HepG2 (cell line): Measurements from ENCODE around the gene PRSS22. TPM values are rescaled to one million over a fixed set of nuclear protein-coding genes. Genes with fewer than 3 reads are reported as not detected.

Experiments
- ARNTL ChIP-seq: sonication (generic); formaldehyde crosslinking; IDR thresholded peaks from 2 replicates; pipeline ENCODE4 v1.4.0; 2020; ENCODE audit warnings: mild to moderate bottlenecking, missing genetic modification reagents
- GTF2F1 ChIP-seq: fragments of 150-350 bp; IDR thresholded peaks from 2 replicates; pipeline ENCODE4 v1.6.1; 2014; ENCODE audit warnings: low read length
- HDAC2 ChIP-seq: sonication (generic); formaldehyde crosslinking; IDR thresholded peaks from 2 replicates; pipeline ENCODE4 v1.4.0; 2020; ENCODE audit warnings: missing genetic modification reagents
- HNF4A ChIP-seq: sonication (generic); formaldehyde crosslinking; IDR thresholded peaks from 2 replicates; pipeline ENCODE4 v1.4.0; 2020; ENCODE audit warnings: missing genetic modification reagents
- HOXD1 ChIP-seq: sonication (generic); formaldehyde crosslinking; IDR thresholded peaks from 2 replicates; pipeline ENCODE4 v1.5.0; 2020; ENCODE audit warnings: missing genetic modification reagents
- JARID2 ChIP-seq: sonication (generic); formaldehyde crosslinking; IDR thresholded peaks from 2 replicates; pipeline ENCODE4 v1.8.1; 2023; ENCODE audit warnings: missing genetic modification reagents, inconsistent platforms; ENCODE audit not compliant: insufficient replicate concordance
- KAT8 ChIP-seq: IDR thresholded peaks from 2 replicates; pipeline ENCODE4 v1.6.1; 2016; ENCODE audit warnings: missing genetic modification reagents, missing compliant biosample characterization
- MTF1 ChIP-seq: sonication (generic); formaldehyde crosslinking; IDR thresholded peaks from 2 replicates; pipeline ENCODE4 v1.5.0; 2020; ENCODE audit warnings: missing genetic modification reagents
- REL ChIP-seq: sonication (generic); formaldehyde crosslinking; conservative IDR thresholded peaks from 2 replicates; pipeline ENCODE4 v1.8.0; 2022; ENCODE audit warnings: mild to moderate bottlenecking, missing genetic modification reagents, moderate library complexity
- SATB2 ChIP-seq: sonication (generic); formaldehyde crosslinking; IDR thresholded peaks from 2 replicates; pipeline ENCODE4 v1.5.0; 2020; ENCODE audit warnings: missing genetic modification reagents
- SETDB1 ChIP-seq: sonication (generic); formaldehyde crosslinking; IDR thresholded peaks from 2 replicates; pipeline ENCODE4 v1.5.1; 2020; ENCODE audit warnings: missing genetic modification reagents, mild to moderate bottlenecking, borderline replicate concordance
- SMC3 ChIP-seq: IDR thresholded peaks from 2 replicates; pipeline ENCODE4 v1.6.1; 2011; ENCODE audit warnings: low read length, improper control_type of control experiment
- TRAFD1 ChIP-seq: sonication (generic); formaldehyde crosslinking; IDR thresholded peaks from 2 replicates; pipeline ENCODE4 v1.5.1; 2020; ENCODE audit warnings: missing genetic modification reagents, mild to moderate bottlenecking, borderline replicate concordance
- ZMAT3 ChIP-seq: sonication (generic); formaldehyde crosslinking; conservative IDR thresholded peaks from 2 replicates; pipeline ENCODE4 v1.7.0; 2021; ENCODE audit warnings: missing genetic modification reagents
- ZNF101 ChIP-seq: sonication (generic); formaldehyde crosslinking; IDR thresholded peaks from 2 replicates; pipeline ENCODE4 v1.4.0; 2020; ENCODE audit warnings: mild to moderate bottlenecking, low read depth, missing genetic modification reagents, borderline replicate concordance
- ZNF333 ChIP-seq: sonication (generic); formaldehyde crosslinking; IDR thresholded peaks from 2 replicates; pipeline ENCODE4 v1.4.0; 2020; ENCODE audit warnings: mild to moderate bottlenecking, missing genetic modification reagents, borderline replicate concordance
- ZNF572 ChIP-seq: sonication (generic); formaldehyde crosslinking; IDR thresholded peaks from 2 replicates; pipeline ENCODE4 v1.5.1; 2020; ENCODE audit warnings: mild to moderate bottlenecking, missing genetic modification reagents
- ZNF574 ChIP-seq: sonication (generic); formaldehyde crosslinking; IDR thresholded peaks from 2 replicates; pipeline ENCODE4 v1.4.0; 2020; ENCODE audit warnings: missing genetic modification reagents
- ZNF775 ChIP-seq: sonication (generic); formaldehyde crosslinking; IDR thresholded peaks from 2 replicates; pipeline ENCODE4 v1.4.0; 2020; ENCODE audit warnings: missing genetic modification reagents, mild to moderate bottlenecking, moderate library complexity, borderline replicate concordance
- polyA plus RNA-seq, 8 experiments: library from polyadenylated mRNA; depleted of rRNA in 3 of 8; stranded (reverse) in 7 of 8; unstranded in 1 of 8; fragments of >200 nt; fragmentation: Illumina TruSeq in 4 of 8; extraction: Trizol in 4 of 8; gene quantifications; 2 replicates each; pipeline versions ENCODE4 v1.2.1 to v1.2.3, GENCODE V29; 2011 to 2016; ENCODE audit warnings: low read depth in 4 of 8, missing spikeins in 1 of 8, mixed read lengths in 1 of 8; ENCODE audit not compliant: insufficient read depth in 1 of 8
- total RNA-seq, 5 experiments: library from RNA; depleted of rRNA; stranded (reverse); fragments of >200 nt; fragmentation: Illumina TruSeq; extraction: Trizol; gene quantifications; 2 replicates each; pipeline ENCODE4 v1.2.3, GENCODE V29; 2016; ENCODE audit warnings: low read depth in 1 of 5
- TF ChIP-seq, protein P1 (sequence below): sonication (generic); formaldehyde crosslinking; IDR thresholded peaks from 2 replicates; pipeline ENCODE4 v1.4.0; 2020; ENCODE audit warnings: missing genetic modification reagents, mild to moderate bottlenecking, borderline replicate concordance
- TF ChIP-seq, protein P2 (sequence below): sonication (generic); formaldehyde crosslinking; IDR thresholded peaks from 2 replicates; pipeline ENCODE4 v1.4.0; 2020; ENCODE audit warnings: mild to moderate bottlenecking, missing genetic modification reagents
- TF ChIP-seq, protein P3 (sequence below): IDR thresholded peaks from 2 replicates; pipeline ENCODE4 v1.6.1; 2012; ENCODE audit warnings: inconsistent platforms

PRSS22 gene
- total and polyA plus RNA-seq, 2 of the 13 experiments (the other 11 are each of a cell fraction or from before 2014, with no cell fraction given), result 0.24 to 0.32 TPM

DNA sequence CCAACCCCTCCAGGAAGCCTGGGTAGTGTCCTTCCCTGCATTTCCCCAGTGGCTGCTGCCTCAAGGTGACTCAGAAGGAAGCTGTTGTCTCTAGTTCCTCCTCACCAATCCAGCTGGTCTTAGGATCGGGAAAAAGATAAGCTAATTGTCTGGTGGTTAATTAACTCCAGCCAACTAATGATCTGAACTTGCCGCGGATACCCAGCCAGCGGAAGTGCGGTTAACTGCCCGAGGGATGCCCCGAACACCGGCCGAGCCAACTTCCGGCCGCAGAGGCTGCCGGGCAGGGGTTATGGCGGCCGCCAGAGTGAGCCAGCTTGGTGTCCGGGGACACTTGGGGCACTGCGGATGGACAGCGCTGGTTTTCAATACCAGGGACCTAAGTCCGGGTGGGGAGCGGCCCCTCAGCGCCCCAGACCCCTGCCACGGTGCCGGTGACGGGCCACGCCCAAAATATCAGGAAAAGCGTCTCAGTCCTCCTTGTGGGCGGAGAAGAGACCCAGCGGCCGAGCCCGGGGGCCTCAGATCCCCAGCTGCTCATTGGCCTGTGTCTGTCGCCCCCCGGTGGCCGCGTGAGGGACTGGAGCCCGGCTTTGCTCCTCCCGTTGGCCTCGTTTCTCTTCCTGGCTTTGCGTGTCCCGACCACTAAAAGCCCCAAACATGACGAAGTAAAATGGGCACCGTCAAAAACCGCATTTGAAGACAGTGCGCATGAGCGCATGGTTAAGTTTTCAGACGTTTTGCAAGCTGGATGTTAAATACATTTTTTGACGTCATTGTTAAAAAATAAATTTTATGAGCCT is 10.2 kb upstream of the PRSS22 start (continued):
- peak; percentile 95 for TF ChIP-seq ZNF574 (CRISPR knock-in tag)
- TF ChIP-seq REL, result no peak
- TF ChIP-seq TRAFD1, result no peak; the same call in 1 of the 2 replicates
- TF ChIP-seq ZMAT3, result peak; percentile 75; the same call in 1 of the 2 replicates
- no peak for TF ChIP-seq HOXD1
- TF ChIP-seq, protein P1, sequence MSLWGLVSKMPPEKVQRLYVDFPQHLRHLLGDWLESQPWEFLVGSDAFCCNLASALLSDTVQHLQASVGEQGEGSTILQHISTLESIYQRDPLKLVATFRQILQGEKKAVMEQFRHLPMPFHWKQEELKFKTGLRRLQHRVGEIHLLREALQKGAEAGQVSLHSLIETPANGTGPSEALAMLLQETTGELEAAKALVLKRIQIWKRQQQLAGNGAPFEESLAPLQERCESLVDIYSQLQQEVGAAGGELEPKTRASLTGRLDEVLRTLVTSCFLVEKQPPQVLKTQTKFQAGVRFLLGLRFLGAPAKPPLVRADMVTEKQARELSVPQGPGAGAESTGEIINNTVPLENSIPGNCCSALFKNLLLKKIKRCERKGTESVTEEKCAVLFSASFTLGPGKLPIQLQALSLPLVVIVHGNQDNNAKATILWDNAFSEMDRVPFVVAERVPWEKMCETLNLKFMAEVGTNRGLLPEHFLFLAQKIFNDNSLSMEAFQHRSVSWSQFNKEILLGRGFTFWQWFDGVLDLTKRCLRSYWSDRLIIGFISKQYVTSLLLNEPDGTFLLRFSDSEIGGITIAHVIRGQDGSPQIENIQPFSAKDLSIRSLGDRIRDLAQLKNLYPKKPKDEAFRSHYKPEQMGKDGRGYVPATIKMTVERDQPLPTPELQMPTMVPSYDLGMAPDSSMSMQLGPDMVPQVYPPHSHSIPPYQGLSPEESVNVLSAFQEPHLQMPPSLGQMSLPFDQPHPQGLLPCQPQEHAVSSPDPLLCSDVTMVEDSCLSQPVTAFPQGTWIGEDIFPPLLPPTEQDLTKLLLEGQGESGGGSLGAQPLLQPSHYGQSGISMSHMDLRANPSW, result peak; percentile 87; the same call in 1 of the 2 replicates
- TF ChIP-seq, protein P2, sequence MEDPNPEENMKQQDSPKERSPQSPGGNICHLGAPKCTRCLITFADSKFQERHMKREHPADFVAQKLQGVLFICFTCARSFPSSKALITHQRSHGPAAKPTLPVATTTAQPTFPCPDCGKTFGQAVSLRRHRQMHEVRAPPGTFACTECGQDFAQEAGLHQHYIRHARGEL, result peak; percentile 78; the same call in 1 of the 2 replicates
- peak; percentile 31; the same call in 1 of the 2 replicates for TF ChIP-seq ZNF333
- TF ChIP-seq SATB2 (CRISPR knock-in tag), result no peak; the same call in 1 of the 2 replicates
- peak; percentile 44; the same call in 1 of the 2 replicates for TF ChIP-seq SMC3
- TF ChIP-seq SETDB1 (CRISPR knock-in tag), result peak; percentile 40
- TF ChIP-seq KAT8 (CRISPR knock-in tag), result peak; percentile 98
- TF ChIP-seq ARNTL (CRISPR knock-in tag), result no peak
- no peak; the same call in 1 of the 2 replicates for TF ChIP-seq ZNF572 (CRISPR knock-in tag)
- no peak; the same call in 1 of the 2 replicates for TF ChIP-seq MTF1 (CRISPR knock-in tag)
- no peak for TF ChIP-seq HNF4A (CRISPR knock-in tag)
- TF ChIP-seq JARID2 (CRISPR knock-in tag), result peak; percentile 32
- TF ChIP-seq, protein P3, sequence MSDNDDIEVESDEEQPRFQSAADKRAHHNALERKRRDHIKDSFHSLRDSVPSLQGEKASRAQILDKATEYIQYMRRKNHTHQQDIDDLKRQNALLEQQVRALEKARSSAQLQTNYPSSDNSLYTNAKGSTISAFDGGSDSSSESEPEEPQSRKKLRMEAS, result peak; percentile 68
- TF ChIP-seq ZNF101 (CRISPR knock-in tag), result 0 out of 2 replicates have a peak, but pooled peaks have one; percentile 45
- TF ChIP-seq ZNF775 (CRISPR knock-in tag), result no peak
- no peak for TF ChIP-seq GTF2F1
- TF ChIP-seq HDAC2, result peak; percentile 76
